Fibroblast of lung (primary cell): ENCODE results near the gene AK8.

Source experiments
- EZH2 ChIP-seq: IDR thresholded peaks from 2 replicates; pipeline ENCODE4 v1.5.1; 2012; ENCODE audit warnings: low read length, control low read depth, mild to moderate bottlenecking; ENCODE audit errors: missing control alignments
- TF ChIP-seq, protein P1 (sequence below), 2 donors: IDR thresholded peaks in 1 of 2; conservative IDR thresholded peaks in 1 of 2; 1 replicate in 1 of 2; 2 replicates in 1 of 2; pipeline ENCODE4 v1.5.1; 2011 to 2012; ENCODE audit warnings: low read length in 2 of 2, control low read depth in 1 of 2, inconsistent platforms in 1 of 2, low read depth in 1 of 2, mild to moderate bottlenecking in 1 of 2

DNA sequence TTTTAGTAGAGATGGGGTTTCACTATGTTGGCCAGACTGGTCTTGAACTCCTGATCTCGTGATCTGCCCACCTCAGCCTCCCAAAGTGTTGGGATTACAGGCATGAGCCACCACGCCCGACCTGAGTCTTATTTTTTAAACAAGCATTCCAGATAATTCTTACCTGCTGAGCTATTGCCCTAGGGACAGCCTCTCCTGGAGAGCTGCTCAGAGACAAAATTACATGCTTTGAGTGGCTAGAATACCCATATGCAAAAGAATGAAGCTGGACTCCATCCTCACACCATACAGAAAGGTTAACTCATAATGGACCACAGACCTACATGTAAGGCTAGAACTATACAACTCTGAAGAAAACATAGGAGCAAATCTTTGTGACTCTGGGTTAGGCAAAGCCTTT, 166.2 kb downstream of the AK8 start:
- TF ChIP-seq, protein P1, sequence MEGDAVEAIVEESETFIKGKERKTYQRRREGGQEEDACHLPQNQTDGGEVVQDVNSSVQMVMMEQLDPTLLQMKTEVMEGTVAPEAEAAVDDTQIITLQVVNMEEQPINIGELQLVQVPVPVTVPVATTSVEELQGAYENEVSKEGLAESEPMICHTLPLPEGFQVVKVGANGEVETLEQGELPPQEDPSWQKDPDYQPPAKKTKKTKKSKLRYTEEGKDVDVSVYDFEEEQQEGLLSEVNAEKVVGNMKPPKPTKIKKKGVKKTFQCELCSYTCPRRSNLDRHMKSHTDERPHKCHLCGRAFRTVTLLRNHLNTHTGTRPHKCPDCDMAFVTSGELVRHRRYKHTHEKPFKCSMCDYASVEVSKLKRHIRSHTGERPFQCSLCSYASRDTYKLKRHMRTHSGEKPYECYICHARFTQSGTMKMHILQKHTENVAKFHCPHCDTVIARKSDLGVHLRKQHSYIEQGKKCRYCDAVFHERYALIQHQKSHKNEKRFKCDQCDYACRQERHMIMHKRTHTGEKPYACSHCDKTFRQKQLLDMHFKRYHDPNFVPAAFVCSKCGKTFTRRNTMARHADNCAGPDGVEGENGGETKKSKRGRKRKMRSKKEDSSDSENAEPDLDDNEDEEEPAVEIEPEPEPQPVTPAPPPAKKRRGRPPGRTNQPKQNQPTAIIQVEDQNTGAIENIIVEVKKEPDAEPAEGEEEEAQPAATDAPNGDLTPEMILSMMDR (conservative IDR thresholded peaks at IDR 0.05 in 1 of 2, IDR thresholded peaks at IDR 0.05 in 1 of 2; ENCODE audit: low read depth in 1 of 2, low read length in 2 of 2): no peak
- no peak for TF ChIP-seq EZH2
